ENCODE data around the gene ESR1.

- TF ChIP-seq CTCF (conservative IDR thresholded peaks at IDR 0.05 in 1 of 2, IDR thresholded peaks at IDR 0.05 in 1 of 2; ENCODE audit: extremely low read depth in 1 of 2, insufficient read depth in 1 of 2, low read depth in 1 of 2, low read length in 2 of 2) (no peak), EZH2 (IDR thresholded peaks at IDR 0.05; ENCODE audit: borderline replicate concordance, low read length) (no peak)
These were observed 280.2 kb downstream of the ESR1 start for GRCh38 chr6:152087701-152088100.
